ENCODE measurements around the gene RFX2.

- TF ChIP-seq CTCF (IDR thresholded peaks at IDR 0.05; ENCODE audit: low read depth, low read length, poor library complexity, severe bottlenecking) (no peak), EZH2phosphoT487 (IDR thresholded peaks at IDR 0.05; ENCODE audit: borderline replicate concordance, low read length) (no peak)
These were observed 138.5 kb downstream of the RFX2 start for GRCh38 chr19:5971714-5972354.

Data from DOHH2 (cell line).